HG02870 (cell line): Measurements from ENCODE around the gene KLC4.

Source experiments
- ATAC-seq: cut with Tn5 transposase; IDR thresholded peaks from one replicate; pipeline ENCODE4 v1.9.1; 2021; ENCODE audit warnings: mild to moderate bottlenecking, moderate library complexity; ENCODE audit not compliant: unreplicated experiment

Gene KLC4

GRCh38 chr6:43120944-43121913 is 61.8 kb downstream of the KLC4 start:
- no peak for ATAC-seq

GRCh38 chr6:43122146-43122545 is 62.7 kb downstream of the KLC4 start:
- ATAC-seq = no peak

- no peak for ATAC-seq
These were observed 64.3 kb downstream of the KLC4 start for GRCh38 chr6:43123461-43124314.

- no peak for ATAC-seq
These were observed 65.0 kb downstream of the KLC4 start for GRCh38 chr6:43124481-43124880.
